ENCODE results near the gene TIGD1.
A peak's percentile ranks its signal among the peaks of the same experiment; 100 is the strongest.

Gene TIGD1

DNA sequence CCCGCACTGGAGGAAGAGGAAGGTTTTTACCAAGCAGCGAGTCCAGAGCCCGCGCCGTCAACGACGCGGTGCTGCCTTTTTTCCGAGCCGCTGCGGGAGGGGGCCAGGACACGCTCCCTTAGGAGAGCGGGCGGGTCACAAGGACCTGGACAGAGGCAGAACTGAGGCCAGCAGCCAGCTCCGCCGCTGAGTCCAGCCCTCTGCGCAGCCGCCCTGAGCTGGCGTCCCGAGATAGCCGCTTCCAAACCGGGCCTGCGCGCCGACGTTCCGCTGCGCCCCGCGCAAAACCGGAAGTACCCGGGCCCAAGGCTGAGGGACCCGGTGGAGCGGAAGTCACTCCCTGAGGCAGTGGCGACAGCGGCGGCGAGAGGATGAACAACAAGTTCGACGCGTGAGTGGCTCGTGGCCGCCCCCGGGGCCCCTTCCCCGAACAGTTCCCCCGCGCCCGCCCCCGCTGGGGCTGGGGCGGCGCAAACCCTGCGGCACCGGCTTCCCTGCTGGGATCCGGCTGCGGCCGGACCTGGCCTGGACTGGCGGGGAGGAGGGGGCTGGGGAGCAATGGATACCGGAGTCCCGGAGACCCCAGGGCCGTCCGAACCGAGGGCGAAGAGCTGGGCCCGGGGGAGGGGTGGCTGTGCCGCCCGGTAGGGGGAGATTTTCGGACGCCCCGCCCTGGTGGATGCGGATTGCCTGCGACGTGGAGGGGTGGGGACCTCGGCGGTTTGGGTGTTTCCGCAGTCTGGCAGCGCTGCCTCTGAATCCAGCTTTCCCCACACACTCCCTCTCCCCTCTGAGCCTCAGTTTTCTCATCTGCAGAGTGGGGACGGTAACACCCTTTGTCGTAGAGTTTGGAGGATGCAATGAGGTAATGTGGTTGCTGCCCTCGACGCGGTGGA is at the start of gene TIGD1, which contains the start of gene EIF4E2:
TSS of gene TIGD1 (minus strand) at position 204 of the 896 bp plus-strand sequence. CDS start 675 bp downstream, outside the sequence.
TSS of gene EIF4E2 (plus strand) at position 336 of the 896 bp plus-strand sequence. CDS start at position 372, 36 bp downstream.
- peak; percentile 72 to 83 (median 76) for DNase-seq (ENCODE audit: low read depth in 3 of 3, low spot score in 1 of 3)

DNA sequence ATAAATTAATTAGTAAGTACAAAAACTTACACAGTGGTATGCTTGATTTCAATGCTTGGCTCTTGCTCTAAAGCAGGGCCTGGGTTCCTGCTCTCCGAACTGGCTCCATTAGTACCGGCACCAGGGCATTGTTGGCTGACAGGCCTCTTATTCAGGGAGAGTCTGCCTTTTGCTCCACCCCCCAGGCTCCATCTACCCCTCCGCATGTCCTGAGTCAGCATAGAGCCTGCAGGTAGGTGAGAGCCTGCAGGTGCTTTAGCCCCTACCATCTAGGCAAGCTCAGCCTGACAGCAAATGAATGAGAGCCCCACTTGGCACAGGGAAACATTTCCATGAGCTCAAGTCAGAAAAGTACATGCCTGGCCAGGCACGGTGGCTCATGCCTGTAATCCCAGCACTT is 47.9 kb upstream of the TIGD1 start:
- DNase-seq (ENCODE audit: low read depth in 3 of 3, low spot score in 1 of 3): no peak

DNA sequence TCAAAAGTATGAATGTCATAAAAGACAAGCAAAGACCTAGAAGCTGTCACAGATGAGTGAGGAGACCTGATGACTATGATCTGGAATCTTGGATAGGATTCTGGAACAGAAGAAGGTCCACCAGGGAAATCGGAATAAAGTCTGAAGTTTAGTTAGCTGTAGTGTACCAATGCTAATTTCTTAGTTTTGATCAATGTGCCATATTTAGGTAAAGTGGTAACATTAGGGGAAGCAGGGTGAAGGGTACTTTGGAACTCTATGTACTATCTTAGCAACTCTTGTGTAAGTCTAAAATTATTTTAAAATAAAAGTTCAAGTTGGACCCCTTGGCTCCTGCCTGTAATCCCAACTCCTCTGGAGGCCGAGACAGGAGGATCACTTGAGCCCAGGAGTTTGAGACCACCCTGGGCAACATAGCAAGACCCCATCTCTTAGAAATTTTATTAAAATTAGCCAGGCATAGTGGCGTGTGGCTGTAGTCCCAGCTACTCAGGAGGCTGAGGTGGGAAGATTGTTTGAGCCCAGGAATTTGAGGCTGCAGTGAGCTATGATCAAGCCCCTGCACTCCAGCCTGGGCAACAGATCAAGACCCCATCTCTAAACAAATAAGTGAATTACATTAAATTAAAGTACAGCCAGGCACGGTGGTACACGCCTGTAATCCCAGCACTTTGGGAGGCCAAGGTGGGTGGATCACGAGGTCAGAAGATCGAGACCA is 47.2 kb upstream of the TIGD1 start:
- no peak for DNase-seq (ENCODE audit: low read depth in 3 of 3, low spot score in 1 of 3)

- DNase-seq (ENCODE audit: low read depth in 3 of 3, low spot score in 1 of 3): no peak
Measured at GRCh38 chr2:232593982-232594381, 43.6 kb upstream of the TIGD1 start.

- no peak for DNase-seq (ENCODE audit: low read depth in 3 of 3, low spot score in 1 of 3)
Measured at GRCh38 chr2:232592772-232593395, 42.5 kb upstream of the TIGD1 start.

DNA sequence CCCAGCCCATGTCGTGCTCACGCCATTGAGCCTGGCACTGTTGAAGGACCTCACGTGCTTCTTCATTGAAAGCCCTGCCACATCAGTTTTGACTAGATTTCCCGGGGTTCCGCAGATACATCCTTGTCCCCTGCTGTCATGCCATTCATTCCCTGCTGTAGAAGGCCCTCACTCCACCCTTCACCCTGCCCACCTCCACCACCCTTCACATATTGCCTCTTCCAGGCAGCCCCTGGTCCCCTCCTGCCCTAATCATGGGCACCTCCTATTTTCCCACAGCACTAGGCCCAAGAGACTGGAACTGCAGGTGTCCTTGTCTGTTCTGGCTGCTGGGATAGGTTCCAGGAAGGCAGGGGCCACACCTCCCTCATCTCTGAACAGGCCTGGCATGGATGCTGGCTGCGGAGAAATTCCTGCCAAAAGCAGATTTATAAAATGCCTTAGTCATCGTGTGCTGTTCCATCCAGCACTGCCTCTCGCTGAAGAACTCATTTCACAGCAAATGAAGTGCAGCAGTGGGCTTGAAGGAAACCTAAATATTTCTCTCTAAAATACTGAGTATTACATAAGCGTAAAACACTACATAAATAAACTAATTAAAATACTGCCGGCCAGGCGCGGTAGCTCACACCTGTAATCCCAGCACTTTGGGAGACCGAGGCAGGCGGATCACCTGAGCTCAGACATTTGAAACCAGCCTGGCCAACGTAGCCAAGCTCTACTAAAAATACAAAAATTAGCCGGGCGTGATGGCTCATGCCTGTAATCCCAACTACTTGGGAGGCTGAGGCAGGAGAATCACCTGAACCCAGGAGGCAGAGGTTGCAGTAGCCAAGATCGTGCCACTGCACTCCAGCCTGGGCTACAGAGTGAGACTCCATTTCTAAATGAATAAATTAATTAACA is 38.6 kb upstream of the TIGD1 start:
- no peak for DNase-seq (ENCODE audit: low read depth in 3 of 3, low spot score in 1 of 3)

DNA sequence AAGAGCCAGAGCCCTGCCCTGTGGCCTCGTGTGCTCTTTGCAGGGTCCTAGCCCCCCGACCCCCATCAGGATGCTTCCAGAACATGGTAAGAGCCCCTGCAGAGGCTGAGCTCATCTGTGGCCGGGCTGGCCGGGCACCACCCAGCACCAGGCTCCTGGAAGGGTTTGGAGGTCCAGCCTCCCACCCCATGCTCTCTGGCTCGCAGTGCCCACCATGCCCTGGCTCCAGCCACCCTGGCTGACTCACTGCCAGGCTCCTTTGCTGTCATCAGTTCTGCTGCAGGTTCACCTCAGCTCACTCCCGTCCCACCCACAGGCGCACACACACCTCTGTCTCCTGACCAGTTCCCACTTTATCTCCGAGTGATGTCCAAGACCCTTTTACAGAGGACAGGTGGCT is 37.7 kb upstream of the TIGD1 start:
- DNase-seq (ENCODE audit: low read depth in 3 of 3, low spot score in 1 of 3): no peak

DNA sequence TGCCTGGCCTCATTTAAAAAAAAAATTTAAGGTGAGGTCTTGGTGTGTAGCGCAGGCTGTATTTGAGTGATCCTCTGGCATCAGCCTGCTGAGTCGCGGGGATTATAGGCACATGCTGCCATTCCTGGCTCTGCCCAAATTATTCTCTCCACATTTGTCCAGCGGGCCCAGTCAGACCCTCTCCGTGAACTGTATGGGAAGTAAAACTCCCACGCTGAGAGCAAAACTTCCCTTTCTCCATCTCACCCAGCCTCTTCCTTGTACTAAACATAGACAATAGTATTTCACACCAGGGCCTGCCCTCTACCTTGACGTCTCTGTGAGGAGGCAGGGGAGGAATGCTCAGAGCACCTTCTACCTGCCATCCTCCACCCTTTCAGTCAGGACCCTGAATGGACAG is 37.2 kb upstream of the TIGD1 start:
- DNase-seq (ENCODE audit: low read depth in 3 of 3, low spot score in 1 of 3): no peak

DNA sequence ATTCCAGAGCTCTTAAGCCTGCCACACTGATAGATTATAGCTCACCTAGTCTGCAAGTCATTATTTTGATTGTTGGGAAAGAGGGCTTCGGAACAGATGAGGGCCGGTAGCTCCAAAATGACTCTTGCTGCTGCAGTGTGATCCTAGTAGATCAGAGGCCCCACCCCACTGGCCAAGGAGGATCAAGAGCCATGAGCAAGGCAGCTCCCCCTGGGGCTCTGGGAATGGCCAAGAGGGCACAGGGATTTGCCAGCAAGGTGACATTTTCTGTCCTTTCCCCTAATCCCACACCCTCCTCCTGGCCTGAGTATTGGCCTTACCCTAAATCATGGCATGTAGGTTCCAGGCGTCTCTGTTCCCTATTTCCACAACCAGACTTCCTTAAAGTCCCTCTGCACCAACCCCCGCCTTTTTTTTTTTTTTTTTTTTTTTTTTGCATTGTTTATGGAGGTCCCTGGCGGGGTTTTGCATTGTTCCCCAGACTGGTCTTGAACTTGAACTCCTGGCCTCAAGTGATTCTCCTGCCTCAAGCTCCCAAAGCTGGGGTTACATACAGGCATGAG is 36.7 kb upstream of the TIGD1 start:
- no peak for DNase-seq (ENCODE audit: low read depth in 3 of 3, low spot score in 1 of 3)

- DNase-seq (ENCODE audit: low read depth in 3 of 3, low spot score in 1 of 3): no peak
Measured at GRCh38 chr2:232584238-232584637, 33.9 kb upstream of the TIGD1 start.

GRCh38 chr2:232581725-232582124 is 31.4 kb upstream of the TIGD1 start:
- DNase-seq (ENCODE audit: low read depth in 3 of 3, low spot score in 1 of 3): no peak

DNA sequence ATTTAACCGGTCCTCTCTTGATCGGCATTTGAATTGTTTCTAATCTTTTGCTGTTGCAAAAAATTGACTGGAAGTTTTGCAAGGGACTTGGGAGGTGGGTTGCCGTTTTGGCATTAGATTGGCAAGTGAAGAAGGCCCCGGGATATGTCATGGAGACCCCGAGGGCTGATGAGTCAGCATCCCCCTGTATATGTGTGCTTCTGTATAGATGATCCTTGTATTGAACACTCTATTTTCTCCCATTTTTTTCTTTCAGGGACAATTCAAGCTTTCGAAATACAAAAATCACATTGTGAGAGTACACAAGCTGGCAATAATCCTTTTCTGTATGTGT is 30.3 kb upstream of the TIGD1 start:
- no peak for DNase-seq (ENCODE audit: low read depth in 3 of 3, low spot score in 1 of 3)

DNA sequence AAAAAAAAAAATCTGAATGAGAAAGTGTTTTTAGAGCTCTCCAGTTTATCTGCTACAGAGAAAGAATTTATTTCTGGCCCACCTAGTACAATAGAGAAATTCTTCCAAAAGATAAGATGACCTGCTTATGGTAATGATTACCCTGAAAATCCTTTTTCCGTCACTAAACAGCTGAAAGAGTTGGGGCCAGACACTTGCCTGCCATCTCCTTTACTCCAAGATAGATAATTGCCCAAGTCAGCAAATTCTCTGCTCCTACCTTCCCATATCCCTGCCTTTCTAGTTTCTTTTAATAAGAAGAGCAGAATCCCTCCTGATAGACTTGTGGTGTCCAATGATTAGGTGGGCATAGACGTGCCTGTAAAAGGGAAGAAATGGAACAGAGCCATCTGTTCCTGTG is 28.3 kb upstream of the TIGD1 start:
- DNase-seq (ENCODE audit: low read depth in 3 of 3, low spot score in 1 of 3): no peak

GRCh38 chr2:232577841-232578240 is 27.5 kb upstream of the TIGD1 start:
- DNase-seq (ENCODE audit: low read depth in 3 of 3, low spot score in 1 of 3): no peak

GRCh38 chr2:232576995-232577394 is 26.6 kb upstream of the TIGD1 start:
- no peak for DNase-seq (ENCODE audit: low read depth in 3 of 3, low spot score in 1 of 3)

DNA sequence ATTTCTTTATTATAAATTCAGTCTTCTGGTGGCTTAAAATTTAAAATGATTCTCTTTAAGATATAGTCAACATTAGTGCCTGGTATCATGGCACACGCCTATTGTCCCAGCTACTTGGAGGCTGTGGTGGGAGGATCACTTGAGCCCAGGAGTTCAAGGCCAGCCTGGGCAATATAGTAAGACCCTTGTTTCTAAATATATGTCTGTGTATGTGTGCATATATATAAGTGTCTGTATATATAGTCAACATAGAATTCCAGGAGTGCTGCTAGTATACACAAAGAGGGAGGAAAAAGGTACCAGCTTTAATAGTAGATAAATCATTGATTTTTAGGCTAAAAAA is 25.0 kb upstream of the TIGD1 start:
- no peak for DNase-seq (ENCODE audit: low read depth in 3 of 3, low spot score in 1 of 3)

- no peak for DNase-seq (ENCODE audit: low read depth in 3 of 3, low spot score in 1 of 3)
Measured at GRCh38 chr2:232574674-232575403, 24.5 kb upstream of the TIGD1 start.

DNA sequence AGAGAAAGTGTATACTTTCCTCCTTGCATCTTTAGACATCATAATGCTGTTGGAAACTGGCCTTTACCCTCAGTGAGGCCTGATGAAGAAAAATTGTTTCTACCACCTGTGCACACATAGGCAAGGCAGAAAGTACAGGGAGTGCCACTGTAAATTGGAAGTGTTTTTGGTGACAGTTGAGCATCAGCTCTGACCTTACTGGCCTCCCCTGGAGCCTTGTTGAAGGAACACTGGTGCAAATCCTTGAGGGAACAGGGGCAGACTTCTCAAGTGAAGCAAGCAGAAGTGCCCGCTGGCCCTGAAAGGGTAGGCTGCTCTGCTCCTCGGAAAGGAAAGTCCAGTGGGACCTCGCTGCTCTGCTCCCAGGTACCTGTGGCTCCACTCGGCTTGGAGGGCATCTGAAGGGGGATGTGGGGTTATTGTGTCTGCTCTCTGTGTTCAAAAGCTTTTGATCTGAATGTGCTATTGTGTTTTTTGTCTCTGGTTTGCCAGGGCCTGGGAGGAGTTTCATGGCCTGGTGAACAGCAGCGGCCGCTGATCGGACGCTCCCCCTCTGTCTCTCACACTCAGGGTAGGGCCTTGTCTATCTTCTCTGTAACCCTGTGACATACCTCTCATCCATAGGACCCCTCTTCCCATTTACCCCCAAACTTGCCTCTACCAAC is 23.5 kb upstream of the TIGD1 start:
- no peak for DNase-seq (ENCODE audit: low read depth in 3 of 3, low spot score in 1 of 3)

GRCh38 chr2:232573042-232573441 is 22.7 kb upstream of the TIGD1 start:
- DNase-seq (ENCODE audit: low read depth in 3 of 3, low spot score in 1 of 3): no peak

Measured in stimulated activated CD4-positive, alpha-beta T cell treated with anti-CD3 and anti-CD28 coated beads, TNF-alpha, amount 100 ng/mL, for 1 hour (primary cell).